HepG2 (cell line): ENCODE measurements around the gene SYN1. TPM values are rescaled to one million over a fixed set of nuclear protein-coding genes. Genes with fewer than 3 reads are reported as not detected.

Experiments
- AGO2 ChIP-seq: fragments of 200-400 bp; formaldehyde crosslinking; optimal IDR thresholded peaks from 2 replicates; pipeline ENCODE3; 2017; ENCODE audit warnings: mild to moderate bottlenecking, low read depth, low read length, moderate library complexity
- GABPB1 ChIP-seq: IDR thresholded peaks from 2 replicates; pipeline ENCODE4 v1.6.1; 2016; ENCODE audit warnings: mild to moderate bottlenecking, missing genetic modification reagents, moderate library complexity, missing compliant biosample characterization
- KLF12 ChIP-seq: sonication (generic); formaldehyde crosslinking; IDR thresholded peaks from 2 replicates; pipeline ENCODE4 v1.4.0; 2020; ENCODE audit warnings: missing genetic modification reagents, borderline replicate concordance
- MED1 ChIP-seq: sonication (generic); formaldehyde crosslinking; IDR thresholded peaks from 2 replicates; pipeline ENCODE4 v1.4.0; 2020; ENCODE audit warnings: missing genetic modification reagents
- NFKB2 ChIP-seq: sonication (generic); formaldehyde crosslinking; IDR thresholded peaks from 2 replicates; pipeline ENCODE4 v1.4.0; 2020; ENCODE audit warnings: missing genetic modification reagents, borderline replicate concordance
- ZNF33B ChIP-seq: sonication (generic); formaldehyde crosslinking; IDR thresholded peaks from 2 replicates; pipeline ENCODE4 v1.5.1; 2020; ENCODE audit warnings: mild to moderate bottlenecking, missing genetic modification reagents
- ZNF441 ChIP-seq: sonication (generic); formaldehyde crosslinking; IDR thresholded peaks from 2 replicates; pipeline ENCODE4 v1.7.0; 2021; ENCODE audit warnings: missing genetic modification reagents, borderline replicate concordance
- ZNF558 ChIP-seq: sonication (generic); formaldehyde crosslinking; IDR thresholded peaks from 2 replicates; pipeline ENCODE4 v1.9.0; 2022; ENCODE audit warnings: mild to moderate bottlenecking, missing genetic modification reagents, borderline replicate concordance
- ZNF709 ChIP-seq: sonication (generic); formaldehyde crosslinking; IDR thresholded peaks from 2 replicates; pipeline ENCODE4 v1.5.0; 2020; ENCODE audit warnings: mild to moderate bottlenecking, missing genetic modification reagents
- ZNF773 ChIP-seq: sonication (generic); formaldehyde crosslinking; IDR thresholded peaks from 2 replicates; pipeline ENCODE4 v1.4.0; 2020; ENCODE audit warnings: missing genetic modification reagents, borderline replicate concordance
- polyA plus RNA-seq, 8 experiments: library from polyadenylated mRNA; depleted of rRNA in 3 of 8; stranded (reverse) in 7 of 8; unstranded in 1 of 8; fragments of >200 nt; fragmentation: Illumina TruSeq in 4 of 8; extraction: Trizol in 4 of 8; gene quantifications; 2 replicates each; pipeline versions ENCODE4 v1.2.1 to v1.2.3, GENCODE V29; 2011 to 2016; ENCODE audit warnings: low read depth in 4 of 8, missing spikeins in 1 of 8, mixed read lengths in 1 of 8; ENCODE audit not compliant: insufficient read depth in 1 of 8
- total RNA-seq, 5 experiments: library from RNA; depleted of rRNA; stranded (reverse); fragments of >200 nt; fragmentation: Illumina TruSeq; extraction: Trizol; gene quantifications; 2 replicates each; pipeline ENCODE4 v1.2.3, GENCODE V29; 2016; ENCODE audit warnings: low read depth in 1 of 5
- TF ChIP-seq, protein P1 (sequence below): IDR thresholded peaks from 2 replicates; pipeline ENCODE4 v1.6.1; 2016; ENCODE audit warnings: missing compliant biosample characterization, missing genetic modification reagents, borderline replicate concordance
- TF ChIP-seq, protein P2 (sequence below): sonication (generic); formaldehyde crosslinking; IDR thresholded peaks from 2 replicates; pipeline ENCODE4; 2020; ENCODE audit warnings: missing genetic modification reagents, mild to moderate bottlenecking, borderline replicate concordance
- TF ChIP-seq, protein P3 (sequence below): sonication (generic); formaldehyde crosslinking; IDR thresholded peaks from 2 replicates; pipeline ENCODE4 v1.4.0; 2020; ENCODE audit warnings: low read depth, missing genetic modification reagents
- TF ChIP-seq, protein P4 (sequence below): IDR thresholded peaks from 2 replicates; pipeline ENCODE4 v1.6.1; 2018; ENCODE audit warnings: missing genetic modification reagents
- TF ChIP-seq, protein P5 (sequence below): IDR thresholded peaks from 2 replicates; pipeline ENCODE4 v1.6.1; 2016
- TF ChIP-seq, protein P6 (sequence below): sonication (generic); formaldehyde crosslinking; IDR thresholded peaks from 2 replicates; pipeline ENCODE4 v1.5.0; 2020; ENCODE audit warnings: missing genetic modification reagents

The SYN1 gene
- total and polyA plus RNA-seq, 2 of the 13 experiments (the other 11 are each of a cell fraction or from before 2014, with no cell fraction given), result not detected

DNA sequence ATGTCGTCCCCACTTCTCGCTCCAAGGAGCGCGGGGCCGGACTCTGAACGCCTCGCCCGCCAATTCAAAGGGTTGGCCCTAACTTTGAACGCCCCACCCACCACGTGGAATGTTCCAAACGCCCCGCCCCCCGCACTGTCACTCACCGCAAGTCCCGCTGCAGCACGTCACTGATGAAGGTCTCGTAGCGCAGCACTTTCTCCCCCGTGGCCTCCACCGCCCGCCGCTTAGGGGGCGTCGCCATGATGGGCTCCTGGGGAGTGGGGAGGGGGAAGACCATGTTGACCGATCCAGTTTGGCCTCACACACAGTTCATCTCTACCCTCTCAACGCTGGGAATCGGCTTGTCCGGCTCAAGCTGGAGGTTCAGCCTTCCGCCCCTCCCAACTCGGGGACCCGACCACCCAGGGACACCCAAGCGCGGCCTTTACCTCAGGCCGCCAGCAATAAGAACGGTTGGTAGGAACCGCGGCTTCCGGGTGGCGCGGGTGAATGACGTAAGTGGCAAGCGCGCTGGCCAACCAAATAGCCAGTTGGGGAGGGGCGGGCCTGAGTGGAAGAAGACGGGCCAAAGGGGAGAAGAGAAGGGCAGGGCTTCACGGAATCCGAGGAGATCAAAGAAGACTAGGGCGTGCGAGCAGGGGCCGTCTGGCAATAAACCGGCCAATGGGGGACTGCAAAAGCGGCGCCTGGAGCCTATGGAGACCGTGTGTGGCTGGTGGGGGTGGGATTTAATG, 39.2 kb upstream of the SYN1 start, which contains the start of gene UXT (continued):
- TF ChIP-seq, protein P1, sequence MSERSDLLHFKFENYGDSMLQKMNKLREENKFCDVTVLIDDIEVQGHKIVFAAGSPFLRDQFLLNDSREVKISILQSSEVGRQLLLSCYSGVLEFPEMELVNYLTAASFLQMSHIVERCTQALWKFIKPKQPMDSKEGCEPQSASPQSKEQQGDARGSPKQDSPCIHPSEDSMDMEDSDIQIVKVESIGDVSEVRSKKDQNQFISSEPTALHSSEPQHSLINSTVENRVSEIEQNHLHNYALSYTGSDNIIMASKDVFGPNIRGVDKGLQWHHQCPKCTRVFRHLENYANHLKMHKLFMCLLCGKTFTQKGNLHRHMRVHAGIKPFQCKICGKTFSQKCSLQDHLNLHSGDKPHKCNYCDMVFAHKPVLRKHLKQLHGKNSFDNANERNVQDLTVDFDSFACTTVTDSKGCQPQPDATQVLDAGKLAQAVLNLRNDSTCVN (CRISPR knock-in tag), result no peak
- TF ChIP-seq ZNF558 (CRISPR knock-in tag) (peak; percentile 46; the same call in 1 of the 2 replicates), GABPB1 (CRISPR knock-in tag) (peak; percentile 89), ZNF709 (CRISPR knock-in tag) (peak; percentile 52; the same call in 1 of the 2 replicates), MED1 (peak; percentile 36; the same call in 1 of the 2 replicates), AGO2 (peak; percentile 68), ZNF773 (CRISPR knock-in tag) (no peak), ZNF441 (CRISPR knock-in tag) (peak; percentile 77; the same call in 1 of the 2 replicates), NFKB2 (CRISPR knock-in tag) (peak; percentile 53; the same call in 1 of the 2 replicates), ZNF33B (CRISPR knock-in tag) (no peak; the same call in 1 of the 2 replicates), KLF12 (CRISPR knock-in tag) (0 out of 2 replicates have a peak, but pooled peaks have one; percentile 36)
- TF ChIP-seq, protein P2, sequence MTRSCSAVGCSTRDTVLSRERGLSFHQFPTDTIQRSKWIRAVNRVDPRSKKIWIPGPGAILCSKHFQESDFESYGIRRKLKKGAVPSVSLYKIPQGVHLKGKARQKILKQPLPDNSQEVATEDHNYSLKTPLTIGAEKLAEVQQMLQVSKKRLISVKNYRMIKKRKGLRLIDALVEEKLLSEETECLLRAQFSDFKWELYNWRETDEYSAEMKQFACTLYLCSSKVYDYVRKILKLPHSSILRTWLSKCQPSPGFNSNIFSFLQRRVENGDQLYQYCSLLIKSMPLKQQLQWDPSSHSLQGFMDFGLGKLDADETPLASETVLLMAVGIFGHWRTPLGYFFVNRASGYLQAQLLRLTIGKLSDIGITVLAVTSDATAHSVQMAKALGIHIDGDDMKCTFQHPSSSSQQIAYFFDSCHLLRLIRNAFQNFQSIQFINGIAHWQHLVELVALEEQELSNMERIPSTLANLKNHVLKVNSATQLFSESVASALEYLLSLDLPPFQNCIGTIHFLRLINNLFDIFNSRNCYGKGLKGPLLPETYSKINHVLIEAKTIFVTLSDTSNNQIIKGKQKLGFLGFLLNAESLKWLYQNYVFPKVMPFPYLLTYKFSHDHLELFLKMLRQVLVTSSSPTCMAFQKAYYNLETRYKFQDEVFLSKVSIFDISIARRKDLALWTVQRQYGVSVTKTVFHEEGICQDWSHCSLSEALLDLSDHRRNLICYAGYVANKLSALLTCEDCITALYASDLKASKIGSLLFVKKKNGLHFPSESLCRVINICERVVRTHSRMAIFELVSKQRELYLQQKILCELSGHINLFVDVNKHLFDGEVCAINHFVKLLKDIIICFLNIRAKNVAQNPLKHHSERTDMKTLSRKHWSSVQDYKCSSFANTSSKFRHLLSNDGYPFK (CRISPR knock-in tag), result peak; percentile 96
- TF ChIP-seq, protein P3, sequence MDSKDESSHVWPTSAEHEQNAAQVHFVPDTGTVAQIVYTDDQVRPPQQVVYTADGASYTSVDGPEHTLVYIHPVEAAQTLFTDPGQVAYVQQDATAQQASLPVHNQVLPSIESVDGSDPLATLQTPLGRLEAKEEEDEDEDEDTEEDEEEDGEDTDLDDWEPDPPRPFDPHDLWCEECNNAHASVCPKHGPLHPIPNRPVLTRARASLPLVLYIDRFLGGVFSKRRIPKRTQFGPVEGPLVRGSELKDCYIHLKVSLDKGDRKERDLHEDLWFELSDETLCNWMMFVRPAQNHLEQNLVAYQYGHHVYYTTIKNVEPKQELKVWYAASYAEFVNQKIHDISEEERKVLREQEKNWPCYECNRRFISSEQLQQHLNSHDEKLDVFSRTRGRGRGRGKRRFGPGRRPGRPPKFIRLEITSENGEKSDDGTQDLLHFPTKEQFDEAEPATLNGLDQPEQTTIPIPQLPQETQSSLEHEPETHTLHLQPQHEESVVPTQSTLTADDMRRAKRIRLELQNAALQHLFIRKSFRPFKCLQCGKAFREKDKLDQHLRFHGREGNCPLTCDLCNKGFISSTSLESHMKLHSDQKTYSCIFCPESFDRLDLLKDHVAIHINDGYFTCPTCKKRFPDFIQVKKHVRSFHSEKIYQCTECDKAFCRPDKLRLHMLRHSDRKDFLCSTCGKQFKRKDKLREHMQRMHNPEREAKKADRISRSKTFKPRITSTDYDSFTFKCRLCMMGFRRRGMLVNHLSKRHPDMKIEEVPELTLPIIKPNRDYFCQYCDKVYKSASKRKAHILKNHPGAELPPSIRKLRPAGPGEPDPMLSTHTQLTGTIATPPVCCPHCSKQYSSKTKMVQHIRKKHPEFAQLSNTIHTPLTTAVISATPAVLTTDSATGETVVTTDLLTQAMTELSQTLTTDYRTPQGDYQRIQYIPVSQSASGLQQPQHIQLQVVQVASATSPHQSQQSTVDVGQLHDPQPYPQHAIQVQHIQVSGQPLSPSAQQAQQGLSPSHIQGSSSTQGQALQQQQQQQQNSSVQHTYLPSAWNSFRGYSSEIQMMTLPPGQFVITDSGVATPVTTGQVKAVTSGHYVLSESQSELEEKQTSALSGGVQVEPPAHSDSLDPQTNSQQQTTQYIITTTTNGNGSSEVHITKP (CRISPR knock-in tag), result peak; percentile 72
- TF ChIP-seq, protein P4, sequence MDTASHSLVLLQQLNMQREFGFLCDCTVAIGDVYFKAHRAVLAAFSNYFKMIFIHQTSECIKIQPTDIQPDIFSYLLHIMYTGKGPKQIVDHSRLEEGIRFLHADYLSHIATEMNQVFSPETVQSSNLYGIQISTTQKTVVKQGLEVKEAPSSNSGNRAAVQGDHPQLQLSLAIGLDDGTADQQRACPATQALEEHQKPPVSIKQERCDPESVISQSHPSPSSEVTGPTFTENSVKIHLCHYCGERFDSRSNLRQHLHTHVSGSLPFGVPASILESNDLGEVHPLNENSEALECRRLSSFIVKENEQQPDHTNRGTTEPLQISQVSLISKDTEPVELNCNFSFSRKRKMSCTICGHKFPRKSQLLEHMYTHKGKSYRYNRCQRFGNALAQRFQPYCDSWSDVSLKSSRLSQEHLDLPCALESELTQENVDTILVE (CRISPR knock-in tag), result peak; percentile 34; the same call in 1 of the 2 replicates
- TF ChIP-seq, protein P5, sequence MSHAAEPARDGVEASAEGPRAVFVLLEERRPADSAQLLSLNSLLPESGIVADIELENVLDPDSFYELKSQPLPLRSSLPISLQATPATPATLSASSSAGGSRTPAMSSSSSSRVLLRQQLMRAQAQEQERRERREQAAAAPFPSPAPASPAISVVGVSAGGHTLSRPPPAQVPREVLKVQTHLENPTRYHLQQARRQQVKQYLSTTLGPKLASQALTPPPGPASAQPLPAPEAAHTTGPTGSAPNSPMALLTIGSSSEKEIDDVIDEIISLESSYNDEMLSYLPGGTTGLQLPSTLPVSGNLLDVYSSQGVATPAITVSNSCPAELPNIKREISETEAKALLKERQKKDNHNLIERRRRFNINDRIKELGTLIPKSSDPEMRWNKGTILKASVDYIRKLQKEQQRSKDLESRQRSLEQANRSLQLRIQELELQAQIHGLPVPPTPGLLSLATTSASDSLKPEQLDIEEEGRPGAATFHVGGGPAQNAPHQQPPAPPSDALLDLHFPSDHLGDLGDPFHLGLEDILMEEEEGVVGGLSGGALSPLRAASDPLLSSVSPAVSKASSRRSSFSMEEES (CRISPR knock-in tag), result 0 out of 2 replicates have a peak, but pooled peaks have one; percentile 4
- TF ChIP-seq, protein P6, sequence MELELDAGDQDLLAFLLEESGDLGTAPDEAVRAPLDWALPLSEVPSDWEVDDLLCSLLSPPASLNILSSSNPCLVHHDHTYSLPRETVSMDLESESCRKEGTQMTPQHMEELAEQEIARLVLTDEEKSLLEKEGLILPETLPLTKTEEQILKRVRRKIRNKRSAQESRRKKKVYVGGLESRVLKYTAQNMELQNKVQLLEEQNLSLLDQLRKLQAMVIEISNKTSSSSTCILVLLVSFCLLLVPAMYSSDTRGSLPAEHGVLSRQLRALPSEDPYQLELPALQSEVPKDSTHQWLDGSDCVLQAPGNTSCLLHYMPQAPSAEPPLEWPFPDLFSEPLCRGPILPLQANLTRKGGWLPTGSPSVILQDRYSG (CRISPR knock-in tag), result no peak
